ENCODE data around the gene MAP3K5.

DNA sequence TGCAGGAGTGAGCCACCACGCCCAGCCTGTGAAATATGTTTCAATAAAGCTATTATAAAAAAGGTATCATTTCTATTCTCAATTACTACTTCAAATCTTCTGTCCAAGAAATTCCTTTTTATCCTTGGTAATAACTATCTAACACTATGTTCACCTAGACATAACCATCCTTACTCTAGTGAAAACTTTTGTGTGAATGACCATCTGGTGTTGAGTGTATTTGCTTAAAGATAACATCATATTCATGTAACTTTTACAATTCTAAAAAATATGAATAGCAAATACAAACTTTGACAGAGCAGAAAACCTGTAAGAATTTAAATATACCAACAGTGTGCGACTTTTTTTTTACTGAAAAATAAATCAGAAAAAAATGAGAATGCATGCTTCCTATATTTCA lies 96.9 kb downstream of the MAP3K5 start:
- TF ChIP-seq, protein P1, sequence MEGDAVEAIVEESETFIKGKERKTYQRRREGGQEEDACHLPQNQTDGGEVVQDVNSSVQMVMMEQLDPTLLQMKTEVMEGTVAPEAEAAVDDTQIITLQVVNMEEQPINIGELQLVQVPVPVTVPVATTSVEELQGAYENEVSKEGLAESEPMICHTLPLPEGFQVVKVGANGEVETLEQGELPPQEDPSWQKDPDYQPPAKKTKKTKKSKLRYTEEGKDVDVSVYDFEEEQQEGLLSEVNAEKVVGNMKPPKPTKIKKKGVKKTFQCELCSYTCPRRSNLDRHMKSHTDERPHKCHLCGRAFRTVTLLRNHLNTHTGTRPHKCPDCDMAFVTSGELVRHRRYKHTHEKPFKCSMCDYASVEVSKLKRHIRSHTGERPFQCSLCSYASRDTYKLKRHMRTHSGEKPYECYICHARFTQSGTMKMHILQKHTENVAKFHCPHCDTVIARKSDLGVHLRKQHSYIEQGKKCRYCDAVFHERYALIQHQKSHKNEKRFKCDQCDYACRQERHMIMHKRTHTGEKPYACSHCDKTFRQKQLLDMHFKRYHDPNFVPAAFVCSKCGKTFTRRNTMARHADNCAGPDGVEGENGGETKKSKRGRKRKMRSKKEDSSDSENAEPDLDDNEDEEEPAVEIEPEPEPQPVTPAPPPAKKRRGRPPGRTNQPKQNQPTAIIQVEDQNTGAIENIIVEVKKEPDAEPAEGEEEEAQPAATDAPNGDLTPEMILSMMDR (IDR thresholded peaks at IDR 0.05) = no peak
- TF ChIP-seq POLR2AphosphoS5 (IDR thresholded peaks at IDR 0.05) = no peak
- TF ChIP-seq POLR2A (IDR thresholded peaks at IDR 0.05) = no peak
- no peak for TF ChIP-seq EP300 (IDR thresholded peaks at IDR 0.05; ENCODE audit: low read depth)
